ENCODE results near the gene RNASE7. TPM values are rescaled to one million over a fixed set of nuclear protein-coding genes. Genes with fewer than 3 reads are reported as not detected.

The RNASE7 gene, protein sequence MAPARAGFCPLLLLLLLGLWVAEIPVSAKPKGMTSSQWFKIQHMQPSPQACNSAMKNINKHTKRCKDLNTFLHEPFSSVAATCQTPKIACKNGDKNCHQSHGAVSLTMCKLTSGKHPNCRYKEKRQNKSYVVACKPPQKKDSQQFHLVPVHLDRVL
- under 1 TPM in 1 of 2 donors, not detected in 1; 0.74 TPM for total RNA-seq

DNA sequence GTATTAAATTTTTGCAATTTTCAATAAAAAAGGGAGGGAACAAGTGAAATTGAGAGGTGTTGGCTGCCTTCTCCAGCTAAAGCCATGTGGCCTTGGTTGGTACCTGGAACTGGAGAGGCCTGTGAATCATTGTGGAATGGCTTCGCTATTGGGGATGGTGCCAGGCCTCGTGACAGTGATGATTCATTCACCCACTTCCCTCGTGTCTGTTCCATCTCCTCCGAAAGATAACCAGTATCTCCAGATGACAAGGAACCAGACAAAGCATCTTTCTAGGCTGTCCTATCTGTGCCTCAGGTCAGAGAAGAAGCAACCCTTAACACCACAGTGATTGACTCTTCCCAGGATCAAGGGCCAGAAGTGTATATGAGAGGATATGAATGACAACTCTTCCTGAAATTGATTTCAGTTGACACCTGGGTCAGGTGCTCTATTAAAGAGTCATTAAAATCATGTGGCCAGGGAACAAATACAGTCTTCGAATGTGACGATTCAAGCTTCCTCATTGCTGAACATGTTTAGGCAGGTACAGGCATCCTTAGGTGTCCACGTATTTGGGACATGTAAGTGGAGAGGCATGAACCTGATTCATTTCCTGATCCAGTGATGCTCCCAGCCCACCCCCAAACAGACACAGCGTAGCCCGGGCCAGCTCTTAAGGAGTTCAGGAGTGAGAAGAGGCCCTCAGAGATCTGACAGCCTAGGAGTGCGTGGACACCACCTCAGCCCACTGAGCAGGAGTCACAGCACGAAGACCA lies at the start of gene RNASE7:
Gene RNASE7 (plus strand): TSS at position 687 of the 758 bp plus-strand sequence. CDS start 631 bp downstream, outside the sequence.
- WGBS, result 51% methylated on average over 11 of the region's 11 CpGs
- TF ChIP-seq POLR2A (IDR thresholded peaks at IDR 0.05) (no peak), POLR2AphosphoS5 (IDR thresholded peaks at IDR 0.05) (peak; percentile 81)
- Histone ChIP-seq H3K36me3 (no peaks in the 10 kb centered on the region), H3K27ac (peak within 1 kb of the TSS; percentile 4 to 34), H3K4me1 (replicated peaks) (peaks cover 14% of the 10 kb centered on the region), H3K27me3 (replicated peaks; ENCODE audit: insufficient read depth) (no peaks in the 10 kb centered on the region), H3K9me3 (no peaks in the 10 kb centered on the region), H3K4me3 (no peak within 1 kb of the TSS)
- intact Hi-C loops (cut with DNase I), result loop anchor here (2.0 to 10.0 kb wide), 2 partner anchors 27 to 187 kb away; no protein-coding TSS in a partner anchor
- DNase-seq (ENCODE audit: low spot score), result peak; percentile 54

- intact Hi-C loops (cut with DNase I), result no loop called here
- no peaks in the 10 kb centered on the region for H3K27me3 ChIP-seq (replicated peaks; ENCODE audit: insufficient read depth)
- H3K27ac ChIP-seq, result no peak overlapping the region
- no peaks in the 10 kb centered on the region for H3K9me3 ChIP-seq
- H3K36me3 ChIP-seq, result peaks cover 10 to 18% of the 10 kb centered on the region in 2 donors
- TF ChIP-seq POLR2AphosphoS5 (IDR thresholded peaks at IDR 0.05), result no peak
- TF ChIP-seq POLR2A (IDR thresholded peaks at IDR 0.05), result no peak
- no peak for TF ChIP-seq CTCF (IDR thresholded peaks at IDR 0.05)
- DNase-seq (ENCODE audit: low spot score), result no peak
- WGBS, result 75% methylated on average over 14 of the region's 14 CpGs
- H3K4me3 ChIP-seq, result no peak overlapping the region
- peaks cover under 1% of the 10 kb centered on the region for H3K4me1 ChIP-seq (replicated peaks)
Measured at GRCh38 chr14:20996521-20996920, 45.6 kb upstream of the RNASE7 start.

- no peaks in the 10 kb centered on the region for H3K27me3 ChIP-seq (replicated peaks; ENCODE audit: insufficient read depth)
- no peaks in the 10 kb centered on the region for H3K9me3 ChIP-seq
- DNase-seq (ENCODE audit: low spot score), result no peak
- WGBS, result 57% methylated on average over 4 of the region's 4 CpGs
- intact Hi-C loops (cut with DNase I), result no loop called here
- no peak overlapping the region for H3K27ac ChIP-seq
- TF ChIP-seq POLR2A (IDR thresholded peaks at IDR 0.05) (no peak), CTCF (IDR thresholded peaks at IDR 0.05) (no peak), POLR2AphosphoS5 (IDR thresholded peaks at IDR 0.05) (no peak)
- H3K4me1 ChIP-seq (replicated peaks), result no peaks in the 10 kb centered on the region
- H3K4me3 ChIP-seq, result no peak overlapping the region
- peaks cover 10 to 18% of the 10 kb centered on the region in 2 donors for H3K36me3 ChIP-seq
Measured at GRCh38 chr14:20997115-20997514, 45.0 kb upstream of the RNASE7 start.

DNA sequence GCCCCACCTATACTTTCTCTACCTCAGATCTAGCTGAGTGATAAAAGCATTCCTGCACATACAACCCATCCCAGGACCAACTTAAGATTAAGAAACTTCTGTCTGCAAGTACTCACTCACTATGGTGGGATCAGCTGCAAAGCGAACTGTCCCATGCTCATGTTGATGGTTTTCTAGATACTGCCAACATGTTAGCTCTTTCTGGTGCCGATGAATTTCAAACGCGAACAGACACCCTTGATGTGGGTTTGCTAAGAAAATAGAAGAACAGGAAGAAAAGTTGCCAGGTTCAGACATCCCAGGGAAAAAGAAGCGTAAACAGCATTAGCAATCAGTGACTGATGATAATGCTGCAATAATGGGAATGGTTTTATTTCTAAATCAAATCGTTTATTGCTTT lies 44.6 kb upstream of the RNASE7 start:
- no peak for DNase-seq (ENCODE audit: low spot score)
- 52% methylated on average over 6 of the region's 6 CpGs for whole genome bisulfite sequencing
- no peak overlapping the region for H3K27ac ChIP-seq
- peaks cover 10 to 18% of the 10 kb centered on the region in 2 donors for H3K36me3 ChIP-seq
- H3K4me1 ChIP-seq (replicated peaks), result no peaks in the 10 kb centered on the region
- intact Hi-C loops (cut with DNase I), result no loop called here
- no peak overlapping the region for H3K4me3 ChIP-seq
- H3K27me3 ChIP-seq (replicated peaks; ENCODE audit: insufficient read depth), result no peaks in the 10 kb centered on the region
- no peak for TF ChIP-seq CTCF (IDR thresholded peaks at IDR 0.05)
- TF ChIP-seq POLR2A (IDR thresholded peaks at IDR 0.05), result no peak
- TF ChIP-seq POLR2AphosphoS5 (IDR thresholded peaks at IDR 0.05), result no peak
- H3K9me3 ChIP-seq, result no peaks in the 10 kb centered on the region

DNA sequence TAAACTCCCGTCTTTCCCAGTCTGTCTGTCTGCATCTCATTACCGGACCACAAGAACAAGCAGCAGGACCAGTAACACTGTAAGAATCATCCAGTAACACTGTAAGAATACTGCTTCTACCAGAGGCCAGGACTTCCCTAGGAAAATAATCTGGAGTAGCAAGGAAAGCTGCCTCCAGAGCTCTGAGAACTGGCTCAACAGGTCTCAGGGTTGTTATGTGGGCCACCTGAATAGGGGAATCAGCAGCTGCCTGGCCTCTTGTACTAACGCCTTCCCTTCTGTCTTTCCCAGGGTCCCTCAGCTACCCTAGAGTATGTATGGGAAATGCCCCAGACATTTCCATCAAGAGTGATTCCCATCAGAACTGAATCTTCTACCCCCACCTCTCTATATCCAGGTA lies 44.0 kb upstream of the RNASE7 start:
- Histone ChIP-seq H3K27me3 (replicated peaks; ENCODE audit: insufficient read depth) (no peaks in the 10 kb centered on the region), H3K27ac (peak overlapping the region in 1 of 2 donors; percentile 35), H3K36me3 (peaks cover 10 to 18% of the 10 kb centered on the region in 2 donors), H3K9me3 (no peaks in the 10 kb centered on the region), H3K4me1 (replicated peaks) (no peaks in the 10 kb centered on the region), H3K4me3 (no peak overlapping the region)
- TF ChIP-seq POLR2A (IDR thresholded peaks at IDR 0.05) (no peak), POLR2AphosphoS5 (IDR thresholded peaks at IDR 0.05) (peak; percentile 8), CTCF (IDR thresholded peaks at IDR 0.05) (no peak)
- DNase-seq (ENCODE audit: low spot score), result peak; percentile 28
- intact Hi-C loops (cut with DNase I), result no loop called here
- WGBS, result 34% methylated on average over 3 of the region's 3 CpGs

Measured in prostate gland (tissue), 2 donors.